Mucosa of stomach (tissue), 1 donor: ENCODE measurements around the gene PSD2.

ENCODE experiments used
- H3K27me3 ChIP-seq: one replicate; pipeline ENCODE4 v1.7.0; 2013; ENCODE audit warnings: mild to moderate bottlenecking, low read length; ENCODE audit not compliant: control insufficient read depth, insufficient read depth
- H3K36me3 ChIP-seq: one replicate; pipeline ENCODE4 v1.7.0; 2013; ENCODE audit warnings: low read length; ENCODE audit not compliant: control insufficient read depth, insufficient read depth
- H3K4me1 ChIP-seq: one replicate; pipeline ENCODE4 v1.7.0; 2013; ENCODE audit warnings: mild to moderate bottlenecking, low read length; ENCODE audit not compliant: control insufficient read depth, insufficient read depth
- H3K4me3 ChIP-seq: one replicate; pipeline ENCODE4 v1.7.0; 2013; ENCODE audit warnings: low read length
- H3K9ac ChIP-seq: one replicate; pipeline ENCODE4 v1.7.0; 2013; ENCODE audit warnings: mild to moderate bottlenecking, low read length, moderate library complexity
- H3K9me3 ChIP-seq: one replicate; pipeline ENCODE4 v1.7.0; 2013; ENCODE audit warnings: mild to moderate bottlenecking, low read length, moderate library complexity; ENCODE audit not compliant: control insufficient read depth
- donor health status: Pancreatic carcinoma.

PSD2 gene

GRCh38 chr5:139812323-139812722 lies 16.7 kb downstream of the PSD2 start:
- Histone ChIP-seq H3K4me3 (no peak overlapping the region), H3K27me3 (peaks cover 6% of the 10 kb centered on the region), H3K4me1 (no peaks in the 10 kb centered on the region), H3K9me3 (no peaks in the 10 kb centered on the region), H3K9ac (no peak overlapping the region), H3K36me3 (no peaks in the 10 kb centered on the region)

- H3K27me3 ChIP-seq, result peaks cover 6% of the 10 kb centered on the region
- H3K4me1 ChIP-seq, result no peaks in the 10 kb centered on the region
- no peaks in the 10 kb centered on the region for H3K9me3 ChIP-seq
- no peaks in the 10 kb centered on the region for H3K36me3 ChIP-seq
- no peak overlapping the region for H3K4me3 ChIP-seq
- H3K9ac ChIP-seq, result no peak overlapping the region
Observed at GRCh38 chr5:139812836-139813805, 17.5 kb downstream of the PSD2 start.

GRCh38 chr5:139814191-139814601 lies 18.6 kb downstream of the PSD2 start:
- H3K9me3 ChIP-seq, result no peaks in the 10 kb centered on the region
- H3K9ac ChIP-seq, result no peak overlapping the region
- H3K4me1 ChIP-seq, result no peaks in the 10 kb centered on the region
- no peak overlapping the region for H3K4me3 ChIP-seq
- peaks cover under 1% of the 10 kb centered on the region for H3K27me3 ChIP-seq
- no peaks in the 10 kb centered on the region for H3K36me3 ChIP-seq

- no peaks in the 10 kb centered on the region for H3K4me1 ChIP-seq
- no peaks in the 10 kb centered on the region for H3K9me3 ChIP-seq
- H3K36me3 ChIP-seq, result no peaks in the 10 kb centered on the region
- no peak overlapping the region for H3K9ac ChIP-seq
- H3K4me3 ChIP-seq, result no peak overlapping the region
- peaks cover 5% of the 10 kb centered on the region for H3K27me3 ChIP-seq
Observed at GRCh38 chr5:139814704-139815280, 19.2 kb downstream of the PSD2 start.

- Histone ChIP-seq H3K9me3 (no peaks in the 10 kb centered on the region), H3K36me3 (no peaks in the 10 kb centered on the region), H3K9ac (no peak overlapping the region), H3K4me1 (no peaks in the 10 kb centered on the region), H3K27me3 (peaks cover 5% of the 10 kb centered on the region), H3K4me3 (no peak overlapping the region)
Observed at GRCh38 chr5:139816566-139816965, 21.0 kb downstream of the PSD2 start.

GRCh38 chr5:139817362-139817761 lies 21.8 kb downstream of the PSD2 start:
- Histone ChIP-seq H3K9ac (no peak overlapping the region), H3K36me3 (no peaks in the 10 kb centered on the region), H3K4me1 (no peaks in the 10 kb centered on the region)

GRCh38 chr5:139817970-139818369 lies 22.4 kb downstream of the PSD2 start:
- Histone ChIP-seq H3K27me3 (peaks cover 5% of the 10 kb centered on the region), H3K4me1 (no peaks in the 10 kb centered on the region), H3K9me3 (no peaks in the 10 kb centered on the region), H3K9ac (no peak overlapping the region), H3K36me3 (no peaks in the 10 kb centered on the region), H3K4me3 (no peak overlapping the region)

More at GRCh38 chr5:139817362-139817761, 21.8 kb downstream of the PSD2 start:
- peaks cover 5% of the 10 kb centered on the region for H3K27me3 ChIP-seq
- H3K9me3 ChIP-seq, result no peaks in the 10 kb centered on the region
- H3K4me3 ChIP-seq, result no peak overlapping the region

GRCh38 chr5:139820130-139820529 lies 24.5 kb downstream of the PSD2 start:
- Histone ChIP-seq H3K27me3 (peaks cover 5% of the 10 kb centered on the region), H3K36me3 (no peaks in the 10 kb centered on the region), H3K9ac (no peak overlapping the region), H3K4me3 (no peak overlapping the region), H3K9me3 (no peaks in the 10 kb centered on the region), H3K4me1 (no peaks in the 10 kb centered on the region)

GRCh38 chr5:139820606-139821005 lies 25.0 kb downstream of the PSD2 start:
- Histone ChIP-seq H3K36me3 (no peaks in the 10 kb centered on the region), H3K4me1 (no peaks in the 10 kb centered on the region), H3K27me3 (peaks cover 5% of the 10 kb centered on the region), H3K9ac (no peak overlapping the region), H3K9me3 (no peaks in the 10 kb centered on the region), H3K4me3 (no peak overlapping the region)

GRCh38 chr5:139821806-139822552 lies 26.4 kb downstream of the PSD2 start:
- Histone ChIP-seq H3K9me3 (no peaks in the 10 kb centered on the region), H3K4me3 (no peak overlapping the region), H3K36me3 (no peaks in the 10 kb centered on the region), H3K4me1 (no peaks in the 10 kb centered on the region), H3K9ac (no peak overlapping the region), H3K27me3 (peaks cover 5% of the 10 kb centered on the region)

- Histone ChIP-seq H3K4me1 (no peaks in the 10 kb centered on the region), H3K4me3 (no peak overlapping the region), H3K27me3 (peaks cover 5% of the 10 kb centered on the region), H3K9me3 (no peaks in the 10 kb centered on the region), H3K9ac (no peak overlapping the region), H3K36me3 (no peaks in the 10 kb centered on the region)
Observed at GRCh38 chr5:139822553-139823425, 27.2 kb downstream of the PSD2 start.
